ENCODE results near the gene CFAP410.

Gene CFAP410

DNA sequence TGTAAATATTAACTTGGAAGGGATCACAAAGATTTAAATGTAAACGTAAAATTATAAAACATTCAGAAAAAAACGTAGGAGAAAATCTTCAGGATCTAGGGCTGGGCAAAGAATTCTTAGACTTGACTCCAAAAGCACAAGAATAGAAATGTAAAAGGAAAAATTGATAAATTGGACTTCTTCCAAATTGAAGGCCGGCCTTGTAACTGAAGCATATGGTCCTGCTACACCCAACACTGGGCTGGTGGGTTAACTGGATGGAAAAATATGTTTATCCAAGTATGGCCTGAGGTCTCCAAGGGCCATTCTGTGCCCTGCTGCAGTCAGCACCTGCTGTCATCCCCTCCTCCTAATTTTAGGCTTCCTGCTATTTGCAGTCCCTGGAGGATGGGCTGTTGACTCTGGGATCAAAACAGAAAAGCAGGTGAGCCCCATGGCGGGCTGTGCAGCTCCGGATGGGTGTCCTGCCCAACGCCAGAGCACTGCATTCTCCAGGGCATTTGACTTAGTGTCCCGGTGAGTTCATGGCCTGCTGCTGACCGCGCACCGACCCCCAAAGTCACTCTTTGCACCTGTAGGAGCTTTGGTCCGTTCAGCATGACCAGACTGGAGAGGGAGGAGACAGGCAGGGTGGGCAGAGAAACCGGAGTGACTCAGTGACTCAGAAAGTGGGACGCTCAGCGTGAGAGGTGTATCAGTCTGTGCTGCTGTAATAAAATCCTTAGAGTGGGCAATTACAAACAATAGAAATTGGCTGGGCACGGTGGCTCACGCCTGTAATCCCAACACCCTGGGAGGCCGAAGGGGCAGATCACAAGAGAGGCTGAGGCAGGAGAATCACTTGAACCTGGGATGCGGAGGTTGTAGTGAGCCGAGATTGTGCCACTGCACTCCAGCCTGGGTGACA lies 59.6 kb downstream of the CFAP410 start:
- no peak for ATAC-seq
- no peak for TF ChIP-seq CSDC2 (CRISPR knock-in tag; IDR thresholded peaks at IDR 0.05)
